Measurements from ENCODE around the gene ARSG. TPM values are rescaled to one million over a fixed set of nuclear protein-coding genes. Genes with fewer than 3 reads are reported as not detected.
A peak's percentile ranks its signal among the peaks of the same experiment; 100 is the strongest.

Gene ARSG
- total and polyA plus RNA-seq, 12 donors = 2.1 to 49.6 (median 12.7) TPM

DNA sequence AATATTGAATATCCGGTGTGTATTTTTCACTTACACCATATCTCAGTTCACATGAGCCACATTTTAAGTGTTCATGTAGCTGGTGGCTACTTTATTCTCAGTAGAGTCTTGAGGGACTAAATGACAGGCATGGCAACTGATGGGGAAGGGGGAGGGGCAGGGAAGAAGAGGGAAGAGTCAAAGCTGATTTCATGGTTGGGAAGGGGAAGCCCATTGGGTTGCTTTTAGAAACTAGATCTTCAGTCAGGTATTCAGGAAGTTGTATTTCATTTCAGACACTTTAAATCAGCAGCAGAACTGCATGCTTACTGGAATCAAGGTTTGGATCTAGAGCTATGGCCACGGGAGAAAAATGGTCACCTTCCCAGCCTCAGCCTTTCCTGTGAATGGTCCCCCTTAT, 168.9 kb downstream of the ARSG start:
- no peaks in the 10 kb centered on the region for H3K36me3 ChIP-seq (replicated peaks in 1 of 2)
- WGBS, 4 donors = 64 to 83% (median 73%) methylated on average over 2 of the region's 2 CpGs
- H3K27me3 ChIP-seq = no peaks in the 10 kb centered on the region
- H3K4me3 ChIP-seq = no peak overlapping the region
- TF ChIP-seq POLR2A (IDR thresholded peaks at IDR 0.05) = no peak
- TF ChIP-seq, protein P1, sequence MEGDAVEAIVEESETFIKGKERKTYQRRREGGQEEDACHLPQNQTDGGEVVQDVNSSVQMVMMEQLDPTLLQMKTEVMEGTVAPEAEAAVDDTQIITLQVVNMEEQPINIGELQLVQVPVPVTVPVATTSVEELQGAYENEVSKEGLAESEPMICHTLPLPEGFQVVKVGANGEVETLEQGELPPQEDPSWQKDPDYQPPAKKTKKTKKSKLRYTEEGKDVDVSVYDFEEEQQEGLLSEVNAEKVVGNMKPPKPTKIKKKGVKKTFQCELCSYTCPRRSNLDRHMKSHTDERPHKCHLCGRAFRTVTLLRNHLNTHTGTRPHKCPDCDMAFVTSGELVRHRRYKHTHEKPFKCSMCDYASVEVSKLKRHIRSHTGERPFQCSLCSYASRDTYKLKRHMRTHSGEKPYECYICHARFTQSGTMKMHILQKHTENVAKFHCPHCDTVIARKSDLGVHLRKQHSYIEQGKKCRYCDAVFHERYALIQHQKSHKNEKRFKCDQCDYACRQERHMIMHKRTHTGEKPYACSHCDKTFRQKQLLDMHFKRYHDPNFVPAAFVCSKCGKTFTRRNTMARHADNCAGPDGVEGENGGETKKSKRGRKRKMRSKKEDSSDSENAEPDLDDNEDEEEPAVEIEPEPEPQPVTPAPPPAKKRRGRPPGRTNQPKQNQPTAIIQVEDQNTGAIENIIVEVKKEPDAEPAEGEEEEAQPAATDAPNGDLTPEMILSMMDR (IDR thresholded peaks at IDR 0.05) = no peak
- H3K9me3 ChIP-seq (replicated peaks in 1 of 3) = no peaks in the 10 kb centered on the region
- intact Hi-C loops (cut with DNase I) = loop anchor here in 1 of 2 donors (5.0 to 10.0 kb wide), 3 partner anchors 198 to 305 kb away; no protein-coding TSS in a partner anchor
- peaks cover 12 to 54% of the 10 kb centered on the region in 2 donors for H3K4me1 ChIP-seq (replicated peaks in 1 of 2)
- no peak overlapping the region for H3K27ac ChIP-seq
- no peak for DNase-seq

DNA sequence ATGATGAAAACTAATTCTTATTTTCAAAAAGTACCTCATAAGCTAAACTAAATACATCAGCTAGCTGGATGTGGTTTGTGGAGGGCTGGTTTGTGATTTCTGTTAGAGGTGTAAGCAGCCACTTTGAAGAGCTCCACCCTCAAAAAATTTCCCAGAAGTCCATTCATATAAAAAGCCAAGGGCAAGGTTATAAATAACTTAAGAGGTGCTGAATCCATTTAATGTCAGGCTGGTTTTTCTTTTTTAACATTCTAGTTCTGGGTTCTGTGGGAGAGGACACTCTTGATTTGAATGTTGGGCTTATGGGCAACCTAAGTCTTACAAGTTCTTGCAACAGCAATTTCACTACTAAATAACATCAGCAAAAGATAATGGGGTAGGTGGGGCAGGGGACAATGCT, 169.4 kb downstream of the ARSG start:
- H3K4me3 ChIP-seq = no peak overlapping the region
- no peaks in the 10 kb centered on the region for H3K9me3 ChIP-seq (replicated peaks in 1 of 3)
- peaks cover 8 to 48% of the 10 kb centered on the region in 2 donors for H3K4me1 ChIP-seq (replicated peaks in 1 of 2)
- no peaks in the 10 kb centered on the region for H3K36me3 ChIP-seq (replicated peaks in 1 of 2)
- H3K27me3 ChIP-seq = no peaks in the 10 kb centered on the region
- intact Hi-C loops (cut with DNase I) = loop anchor here in 1 of 2 donors (5.0 to 10.0 kb wide), 3 partner anchors 198 to 304 kb away; no protein-coding TSS in a partner anchor
- no peak for DNase-seq
- TF ChIP-seq, protein P1 (IDR thresholded peaks at IDR 0.05) = no peak
- TF ChIP-seq POLR2A (IDR thresholded peaks at IDR 0.05) = no peak
- H3K27ac ChIP-seq = no peak overlapping the region

DNA sequence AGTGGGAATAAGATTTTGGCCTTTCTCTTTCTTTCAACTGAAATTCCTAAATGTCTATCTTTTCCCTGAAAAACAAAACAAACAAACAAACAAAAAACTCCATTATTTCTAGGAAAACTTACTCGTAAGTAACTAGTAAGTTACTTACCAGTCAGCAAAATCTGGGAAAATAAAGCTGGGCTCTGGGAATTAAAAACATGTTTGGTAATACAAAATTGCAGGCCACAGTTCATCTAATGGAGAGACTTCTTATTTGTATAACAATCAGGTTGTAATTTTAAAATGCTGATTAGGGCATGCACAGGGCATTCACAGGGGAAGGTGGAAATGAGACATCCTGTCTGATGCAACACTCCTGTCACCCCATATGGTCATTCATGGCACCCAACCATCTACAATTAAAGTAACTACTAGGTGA, 169.8 kb downstream of the ARSG start:
- Histone ChIP-seq H3K9me3 (replicated peaks in 1 of 3) (no peaks in the 10 kb centered on the region), H3K36me3 (replicated peaks in 1 of 2) (no peaks in the 10 kb centered on the region), H3K4me3 (no peak overlapping the region), H3K27ac (no peak overlapping the region), H3K27me3 (no peaks in the 10 kb centered on the region), H3K4me1 (replicated peaks in 1 of 2) (peaks cover 4 to 44% of the 10 kb centered on the region in 2 donors)
- WGBS, 4 donors = 73 to 89% (median 84%) methylated on average over 1 of the region's 1 CpG
- DNase-seq = no peak
- intact Hi-C loops (cut with DNase I) = loop anchor here in 1 of 2 donors (5.0 to 10.0 kb wide), 3 partner anchors 199 to 304 kb away; no protein-coding TSS in a partner anchor
- no peak for TF ChIP-seq POLR2A (IDR thresholded peaks at IDR 0.05)
- TF ChIP-seq, protein P1 (IDR thresholded peaks at IDR 0.05) = no peak

DNA sequence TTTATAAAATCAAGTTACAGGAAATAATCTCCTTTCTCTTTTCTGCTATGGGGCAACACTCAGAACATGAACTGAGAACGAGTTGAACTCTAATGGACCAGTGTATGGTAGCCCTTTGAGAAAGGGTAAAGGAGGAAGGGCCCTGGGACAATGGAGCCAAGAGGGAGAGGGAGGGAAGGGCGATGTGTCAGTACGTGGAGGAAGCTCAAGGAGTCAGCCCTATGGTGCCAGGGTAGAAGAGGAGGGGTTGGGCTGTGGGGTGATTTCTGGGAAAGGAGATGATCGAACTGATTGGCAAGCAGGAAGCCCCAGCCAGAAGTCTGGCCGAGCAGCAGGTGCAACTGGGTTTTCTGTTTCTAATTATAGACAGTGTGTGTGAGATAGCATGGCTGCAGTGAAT, 170.3 kb downstream of the ARSG start:
- peaks cover 0 to 39% of the 10 kb centered on the region in 2 donors for H3K4me1 ChIP-seq (replicated peaks in 1 of 2)
- H3K4me3 ChIP-seq = no peak overlapping the region
- no peaks in the 10 kb centered on the region for H3K9me3 ChIP-seq (replicated peaks in 1 of 3)
- H3K36me3 ChIP-seq (replicated peaks in 1 of 2) = no peaks in the 10 kb centered on the region
- TF ChIP-seq POLR2A (IDR thresholded peaks at IDR 0.05) = no peak
- TF ChIP-seq, protein P1 (IDR thresholded peaks at IDR 0.05) = no peak
- H3K27me3 ChIP-seq = no peaks in the 10 kb centered on the region
- WGBS, 4 donors = 20 to 37% (median 26%) methylated on average over 5 of the region's 5 CpGs
- peak in 4 of 7 donors; percentile 36 to 82 (median 64) for DNase-seq
- intact Hi-C loops (cut with DNase I) = loop anchor here in 1 of 2 donors (5.0 to 10.0 kb wide), 3 partner anchors 199 to 303 kb away; no protein-coding TSS in a partner anchor
- H3K27ac ChIP-seq = no peak overlapping the region
